Osteocyte (in vitro differentiated cells): ENCODE data around the gene ITGA7. TPM values are rescaled to one million over a fixed set of nuclear protein-coding genes. Genes with fewer than 3 reads are reported as not detected.
A peak's percentile ranks its signal among the peaks of the same experiment; 100 is the strongest.

Experiments used
- DNase-seq: peaks from one replicate; pipeline ENCODE4 v3.0.0; 2021; ENCODE audit warnings: mixed read lengths; ENCODE audit not compliant: unreplicated experiment; ENCODE audit errors: extremely low spot score
- H3K27ac Mint-ChIP-seq: one replicate; pipeline ENCODE4 v1.8.0; 2021; ENCODE audit warnings: mild to moderate bottlenecking, mixed read lengths; ENCODE audit not compliant: unreplicated experiment
- H3K27me3 Mint-ChIP-seq: one replicate; pipeline ENCODE4 v1.8.0; 2021; ENCODE audit warnings: mixed read lengths; ENCODE audit not compliant: unreplicated experiment
- H3K36me3 Mint-ChIP-seq: one replicate; pipeline ENCODE4 v1.8.0; 2021; ENCODE audit warnings: mixed read lengths; ENCODE audit not compliant: unreplicated experiment
- H3K4me1 Mint-ChIP-seq: one replicate; pipeline ENCODE4 v1.8.0; 2021; ENCODE audit warnings: mixed read lengths; ENCODE audit not compliant: unreplicated experiment
- H3K4me3 Mint-ChIP-seq: one replicate; pipeline ENCODE4 v1.8.0; 2021; ENCODE audit warnings: mild to moderate bottlenecking, moderate library complexity, mixed read lengths; ENCODE audit not compliant: unreplicated experiment
- H3K9me3 Mint-ChIP-seq: one replicate; pipeline ENCODE4 v1.8.0; 2021; ENCODE audit warnings: mixed read lengths; ENCODE audit not compliant: unreplicated experiment
- CTCF ChIP-seq: fragments of 200-600 bp; sonication (generic); IDR thresholded peaks from 2 replicates; pipeline ENCODE4 v1.5.0; 2021; ENCODE audit warnings: antibody characterized with exemption, mild to moderate bottlenecking, moderate library complexity
- total RNA-seq: library from RNA; stranded (reverse); gene quantifications from 2 replicates; pipeline ENCODE4 v1.2.1, GENCODE V29; 2021

ITGA7 gene
- total RNA-seq, 1 donor from 2014 or later: 5.7 TPM

- H3K9me3 Mint-ChIP-seq: no peaks in the 10 kb centered on the region
Observed at GRCh38 chr12:55746174-55746912, 38.6 kb upstream of the ITGA7 start.

GRCh38 chr12:55745361-55746173, 37.9 kb upstream of the ITGA7 start:
- no peaks in the 10 kb centered on the region for H3K27me3 Mint-ChIP-seq
- no peaks in the 10 kb centered on the region for H3K9me3 Mint-ChIP-seq
- peaks cover 30% of the 10 kb centered on the region for H3K4me1 Mint-ChIP-seq

More at GRCh38 chr12:55746174-55746912, 38.6 kb upstream of the ITGA7 start:
- DNase-seq: no peak
- peaks cover 30% of the 10 kb centered on the region for H3K4me1 Mint-ChIP-seq
- no peaks in the 10 kb centered on the region for H3K27me3 Mint-ChIP-seq
- peak overlapping the region; percentile 2 for H3K4me3 Mint-ChIP-seq
- peak overlapping the region; percentile 56 for H3K27ac Mint-ChIP-seq
- peaks cover 10% of the 10 kb centered on the region for H3K36me3 Mint-ChIP-seq
- no peak for TF ChIP-seq CTCF

GRCh38 chr12:55744340-55745030, 36.8 kb upstream of the ITGA7 start:
- no peak for TF ChIP-seq CTCF
- H3K27ac Mint-ChIP-seq: peak overlapping the region; percentile 69
- H3K4me1 Mint-ChIP-seq: peaks cover 30% of the 10 kb centered on the region
- H3K27me3 Mint-ChIP-seq: no peaks in the 10 kb centered on the region
- DNase-seq: no peak
- H3K4me3 Mint-ChIP-seq: peak overlapping the region; percentile 85
- peaks cover 3% of the 10 kb centered on the region for H3K36me3 Mint-ChIP-seq
- H3K9me3 Mint-ChIP-seq: no peaks in the 10 kb centered on the region

More at GRCh38 chr12:55745361-55746173, 37.9 kb upstream of the ITGA7 start:
- Mint-ChIP-seq H3K4me3 (peak overlapping the region; percentile 85), H3K36me3 (peaks cover 3% of the 10 kb centered on the region), H3K27ac (peak overlapping the region; percentile 56)
- no peak for TF ChIP-seq CTCF
- DNase-seq: no peak

- H3K4me3 Mint-ChIP-seq: peak overlapping the region; percentile 85
- DNase-seq: no peak
- TF ChIP-seq CTCF: peak; percentile 25
- no peaks in the 10 kb centered on the region for H3K27me3 Mint-ChIP-seq
- H3K9me3 Mint-ChIP-seq: no peaks in the 10 kb centered on the region
- no peaks in the 10 kb centered on the region for H3K36me3 Mint-ChIP-seq
- H3K27ac Mint-ChIP-seq: peak overlapping the region; percentile 69
- peaks cover 32% of the 10 kb centered on the region for H3K4me1 Mint-ChIP-seq
Observed at GRCh38 chr12:55743406-55744339, 36.0 kb upstream of the ITGA7 start.
